ENCODE results near the gene CATSPERD. TPM values are rescaled to one million over a fixed set of nuclear protein-coding genes. Genes with fewer than 3 reads are reported as not detected.

The CATSPERD gene, protein sequence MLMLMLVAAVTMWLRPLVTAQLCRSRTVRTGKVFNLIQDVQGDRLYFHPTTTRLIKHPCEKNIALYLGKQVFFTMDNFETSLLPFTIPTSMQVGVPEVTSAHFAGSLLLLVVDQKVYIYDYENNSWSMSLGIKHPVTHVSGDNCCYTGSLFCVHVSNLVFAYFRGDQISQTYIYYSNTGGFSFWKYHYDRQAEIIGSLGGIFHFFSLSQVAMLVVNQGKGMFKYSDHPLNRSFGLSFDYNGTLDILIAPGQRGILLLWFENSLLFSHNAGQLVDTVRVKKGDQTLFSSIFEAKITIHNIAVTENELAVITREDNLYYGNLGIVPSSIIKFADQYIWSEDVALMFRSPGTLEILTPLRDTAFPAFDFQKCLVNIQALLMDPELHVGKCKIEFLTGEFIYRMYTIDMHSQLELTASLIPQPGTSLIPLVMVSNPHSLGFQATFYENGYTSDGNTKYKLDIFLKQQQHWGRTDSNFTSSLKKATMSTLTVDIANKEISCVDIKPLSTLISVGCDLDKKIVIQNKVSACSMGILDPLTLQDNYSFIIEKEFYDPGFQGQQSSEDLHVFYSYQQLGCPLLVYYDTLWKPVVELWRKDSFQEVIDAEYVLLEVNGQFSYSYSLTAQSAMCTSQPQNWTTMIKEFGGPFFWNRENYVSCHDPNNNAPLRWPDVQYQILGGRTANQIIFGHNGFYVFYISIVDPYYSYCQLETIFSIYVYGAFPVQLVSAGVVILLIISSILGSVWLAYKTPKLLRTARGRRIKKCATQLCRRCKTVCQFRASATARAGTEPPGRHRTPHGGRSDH
- not detected in 2 replicates for total RNA-seq

DNA sequence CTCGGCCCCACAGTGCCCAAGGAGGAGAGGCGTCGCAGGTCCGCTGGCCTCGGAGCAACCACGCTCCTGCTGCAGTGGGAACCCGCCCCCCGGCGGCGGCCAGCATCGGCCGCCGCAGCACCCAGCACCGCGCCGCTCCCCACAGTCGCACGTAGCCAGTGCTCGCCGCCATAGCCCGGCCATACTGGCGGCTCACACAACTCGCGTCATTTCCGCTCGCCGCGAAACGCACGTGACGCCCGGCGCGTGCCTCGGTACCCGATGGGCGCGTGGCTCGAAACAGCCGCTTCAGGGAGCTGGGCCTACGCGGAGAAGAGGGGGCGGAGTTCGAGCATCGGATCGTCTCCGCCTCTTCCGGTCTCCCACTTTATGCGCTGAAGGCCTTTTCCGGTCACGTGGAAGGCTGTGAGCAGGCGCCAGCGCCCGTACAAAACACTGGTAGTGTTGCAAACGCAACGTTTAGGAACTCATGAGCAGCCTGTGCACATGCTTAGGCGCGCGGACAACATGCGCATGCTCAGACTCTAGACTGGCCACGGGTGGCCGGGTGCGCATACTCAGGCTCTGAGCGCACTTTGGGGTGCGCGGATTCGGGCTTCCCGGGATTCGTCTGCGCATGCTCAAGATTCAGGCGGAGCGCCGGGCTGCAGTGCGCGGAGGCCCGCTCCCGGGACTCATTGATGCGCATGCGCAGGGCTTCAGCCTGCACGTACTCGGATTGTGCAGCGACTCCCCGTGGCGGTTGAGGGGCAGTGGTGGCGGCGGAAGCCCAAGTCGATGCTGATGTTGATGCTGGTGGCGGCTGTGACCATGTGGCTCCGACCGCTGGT, at the start of gene CATSPERD, which contains the start of gene LONP1:
Gene CATSPERD (plus strand): TSS at position 677 of the 830 bp plus-strand sequence. CDS start 101 bp downstream, at position 778.
Gene LONP1 (minus strand): TSS at position 186 of the 830 bp plus-strand sequence. CDS start 14 bp downstream, at position 172.
- Mint-ChIP-seq H3K27ac (peak within 1 kb of the TSS; percentile 97), H3K27me3 (no peaks in the 10 kb centered on the region), H3K9me3 (no peaks in the 10 kb centered on the region), H3K4me3 (peak within 1 kb of the TSS; percentile 97), H3K4me1 (peaks cover 25% of the 10 kb centered on the region), H3K36me3 (ENCODE audit: low read depth) (peaks cover 25% of the 10 kb centered on the region)
- DNase-seq: peak; percentile 99
- intact Hi-C loops (cut with micrococcal nuclease): loop anchor here (1.0 to 10.0 kb wide), 5 partner anchors 30 to 185 kb away; partner anchors contain the start of genes MICOS13, NDUFA11, RPL36 and SAFB

DNA sequence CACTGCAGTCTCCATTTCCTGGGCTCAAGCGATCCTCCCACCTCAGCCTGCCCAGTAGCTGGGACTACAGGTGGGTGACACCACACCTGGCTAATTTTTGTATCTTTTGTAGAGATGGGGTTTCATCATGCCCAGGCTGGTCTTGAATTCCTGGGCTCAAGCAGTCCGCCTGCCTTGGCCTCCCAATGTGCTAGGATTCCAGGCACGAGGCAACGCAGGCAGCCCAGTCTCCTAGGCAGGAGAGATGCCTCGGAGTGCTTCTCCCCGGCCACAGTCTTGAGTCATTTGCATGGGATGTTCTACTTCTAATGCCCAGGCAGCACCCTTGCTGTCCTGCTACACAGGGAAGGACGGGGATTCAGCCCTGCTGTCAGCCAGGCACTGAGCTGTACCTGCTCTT, 48.8 kb upstream of the CATSPERD start:
- no peak overlapping the region for H3K4me3 Mint-ChIP-seq
- no peaks in the 10 kb centered on the region for H3K9me3 Mint-ChIP-seq
- no peaks in the 10 kb centered on the region for H3K4me1 Mint-ChIP-seq
- no peak overlapping the region for H3K27ac Mint-ChIP-seq
- DNase-seq: no peak
- no peaks in the 10 kb centered on the region for H3K27me3 Mint-ChIP-seq
- intact Hi-C loops (cut with micrococcal nuclease): no loop called here
- H3K36me3 Mint-ChIP-seq (ENCODE audit: low read depth): peaks cover 46% of the 10 kb centered on the region

DNA sequence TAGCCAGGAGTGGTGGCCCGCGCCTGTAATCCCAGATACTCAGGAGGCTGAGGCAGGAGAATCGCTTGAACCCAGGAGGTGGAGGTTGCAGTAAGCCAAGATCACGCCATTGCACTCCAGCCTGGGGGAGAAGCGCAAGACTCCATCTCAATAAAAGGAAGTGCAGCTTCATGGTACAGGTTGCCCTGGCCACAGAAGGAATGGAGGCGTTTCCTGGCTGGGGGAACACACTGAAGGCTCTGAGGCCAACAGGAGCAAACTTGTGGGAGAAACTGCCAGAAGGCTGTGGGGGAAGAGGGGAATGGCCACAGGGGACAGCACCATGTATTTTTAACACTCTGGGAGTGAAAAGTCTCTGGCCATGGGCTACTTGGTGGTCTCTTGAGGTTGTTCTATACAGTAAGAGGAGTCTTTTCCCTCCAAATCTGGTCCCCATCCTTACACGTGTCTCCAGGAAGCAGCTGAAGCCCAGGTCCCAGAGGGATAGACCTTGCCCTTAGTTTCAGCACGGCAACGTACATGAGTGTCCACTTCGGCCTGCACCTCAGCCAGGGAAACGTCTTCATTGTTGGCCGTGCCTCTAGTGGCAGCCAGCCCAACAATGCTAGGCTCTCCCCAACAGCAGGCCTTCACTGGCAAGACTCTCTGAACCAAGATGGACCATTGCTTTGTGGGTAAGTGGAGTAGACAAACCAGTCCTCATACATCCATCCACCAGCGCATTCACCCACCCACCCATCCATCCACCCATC, 47.6 kb upstream of the CATSPERD start:
- intact Hi-C loops (cut with micrococcal nuclease): no loop called here
- peak; percentile 57 for DNase-seq
- Mint-ChIP-seq H3K27ac (no peak overlapping the region), H3K9me3 (no peaks in the 10 kb centered on the region), H3K27me3 (no peaks in the 10 kb centered on the region), H3K36me3 (ENCODE audit: low read depth) (peaks cover 34% of the 10 kb centered on the region), H3K4me1 (no peaks in the 10 kb centered on the region), H3K4me3 (no peak overlapping the region)

DNA sequence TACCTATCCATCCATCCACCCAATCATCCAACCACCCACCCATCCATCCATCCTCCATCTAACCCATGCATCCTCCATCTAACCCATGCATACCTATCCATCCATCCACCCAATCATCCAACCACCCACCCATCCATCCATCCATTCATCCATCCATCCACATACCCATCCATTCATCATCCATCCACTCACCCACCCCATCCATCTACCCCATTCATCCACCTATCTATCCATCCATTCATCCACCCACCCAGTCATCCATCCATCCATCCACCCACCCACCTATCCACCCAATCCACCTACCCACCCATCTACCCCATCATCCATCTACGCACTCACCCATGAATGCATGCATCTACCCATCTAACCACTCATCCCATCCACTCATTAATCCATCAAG, 46.7 kb upstream of the CATSPERD start:
- Mint-ChIP-seq H3K27ac (no peak overlapping the region), H3K9me3 (no peaks in the 10 kb centered on the region), H3K4me3 (no peak overlapping the region)

DNA sequence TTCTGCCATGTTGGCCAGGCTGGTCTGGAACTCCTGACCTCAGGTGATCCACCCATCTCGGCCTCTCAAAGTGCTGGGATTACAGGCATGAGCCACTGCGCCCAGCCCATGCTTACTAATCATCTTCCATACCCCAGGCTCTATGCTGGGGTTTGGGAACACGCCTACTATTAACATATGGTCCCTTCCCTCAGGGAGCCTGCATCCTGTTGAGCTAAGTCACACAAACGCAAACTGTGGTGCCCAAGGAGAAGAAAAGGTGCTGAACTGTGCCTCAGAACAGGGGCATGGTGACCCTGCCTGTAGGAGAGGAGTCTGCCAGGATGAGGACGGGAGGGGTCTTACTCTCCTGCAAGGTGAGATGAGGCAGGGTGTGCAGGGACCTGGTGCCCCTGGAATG, 45.7 kb upstream of the CATSPERD start:
- Mint-ChIP-seq H3K9me3 (no peaks in the 10 kb centered on the region), H3K4me3 (no peak overlapping the region), H3K27me3 (no peaks in the 10 kb centered on the region), H3K27ac (no peak overlapping the region), H3K36me3 (ENCODE audit: low read depth) (peaks cover 28% of the 10 kb centered on the region), H3K4me1 (peaks cover 5% of the 10 kb centered on the region)
- intact Hi-C loops (cut with micrococcal nuclease): no loop called here
- DNase-seq: no peak

More for the DNA sequence above, 46.7 kb upstream of the CATSPERD start:
- H3K36me3 Mint-ChIP-seq (ENCODE audit: low read depth): peaks cover 31% of the 10 kb centered on the region
- no peak for DNase-seq
- intact Hi-C loops (cut with micrococcal nuclease): no loop called here
- no peaks in the 10 kb centered on the region for H3K27me3 Mint-ChIP-seq
- H3K4me1 Mint-ChIP-seq: no peaks in the 10 kb centered on the region

DNA sequence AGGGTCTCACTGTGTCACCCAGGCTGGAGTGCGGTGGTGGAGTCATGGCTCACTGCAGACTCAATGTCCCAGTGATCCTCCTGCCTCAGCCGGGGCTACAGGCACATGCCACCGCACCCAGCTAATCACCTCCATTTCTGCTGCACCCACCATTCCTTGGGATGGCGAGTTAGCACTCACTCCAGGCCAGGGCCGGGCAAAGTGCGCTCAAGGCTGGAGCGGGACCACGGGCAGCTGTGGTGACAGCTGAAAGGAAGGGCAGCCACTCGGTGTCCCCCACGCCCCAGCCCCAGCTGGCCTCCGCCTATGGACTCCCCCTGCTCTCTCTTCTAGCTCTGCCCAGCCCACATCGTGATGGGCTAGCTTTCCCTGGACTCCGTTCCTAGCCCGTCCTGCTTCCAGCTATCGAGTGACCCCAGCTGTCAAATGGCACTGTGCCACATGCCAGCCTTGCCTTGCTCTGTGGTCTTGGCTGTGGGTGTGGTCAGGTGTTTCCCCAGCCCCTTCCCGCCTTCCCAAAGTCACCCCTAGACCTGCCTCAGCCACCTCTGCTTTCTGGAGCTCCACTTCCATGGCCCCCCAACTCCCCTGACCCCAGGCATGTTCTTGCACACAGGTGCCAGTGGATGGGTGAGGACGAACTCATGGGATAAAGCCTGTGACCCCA, 44.2 kb upstream of the CATSPERD start:
- Mint-ChIP-seq H3K9me3 (no peaks in the 10 kb centered on the region), H3K27ac (no peak overlapping the region), H3K27me3 (no peaks in the 10 kb centered on the region), H3K36me3 (ENCODE audit: low read depth) (peaks cover 26% of the 10 kb centered on the region), H3K4me1 (peaks cover 9% of the 10 kb centered on the region), H3K4me3 (no peak overlapping the region)
- no peak for DNase-seq
- intact Hi-C loops (cut with micrococcal nuclease): no loop called here

DNA sequence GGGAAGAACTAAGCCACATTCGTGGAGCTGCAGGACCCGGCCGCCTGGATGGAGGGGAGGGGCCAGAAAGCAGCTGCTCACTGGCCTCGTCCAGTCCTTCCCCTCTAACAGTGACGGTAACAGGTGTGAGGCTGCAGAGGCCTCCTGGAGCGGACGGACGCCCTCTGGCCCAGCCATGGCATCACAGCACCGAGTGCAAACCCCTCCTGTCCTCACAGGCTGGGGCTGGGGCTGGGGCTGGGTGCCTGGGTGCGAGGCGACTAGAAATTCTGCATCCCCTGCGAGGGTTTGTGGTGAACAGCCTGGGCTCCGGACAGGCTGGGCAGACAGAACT, 43.7 kb upstream of the CATSPERD start:
- no peak overlapping the region for H3K27ac Mint-ChIP-seq
- intact Hi-C loops (cut with micrococcal nuclease): no loop called here
- DNase-seq: no peak
- H3K4me1 Mint-ChIP-seq: peaks cover 14% of the 10 kb centered on the region
- H3K9me3 Mint-ChIP-seq: no peaks in the 10 kb centered on the region
- H3K36me3 Mint-ChIP-seq (ENCODE audit: low read depth): peaks cover 26% of the 10 kb centered on the region
- H3K4me3 Mint-ChIP-seq: no peak overlapping the region
- no peaks in the 10 kb centered on the region for H3K27me3 Mint-ChIP-seq

DNA sequence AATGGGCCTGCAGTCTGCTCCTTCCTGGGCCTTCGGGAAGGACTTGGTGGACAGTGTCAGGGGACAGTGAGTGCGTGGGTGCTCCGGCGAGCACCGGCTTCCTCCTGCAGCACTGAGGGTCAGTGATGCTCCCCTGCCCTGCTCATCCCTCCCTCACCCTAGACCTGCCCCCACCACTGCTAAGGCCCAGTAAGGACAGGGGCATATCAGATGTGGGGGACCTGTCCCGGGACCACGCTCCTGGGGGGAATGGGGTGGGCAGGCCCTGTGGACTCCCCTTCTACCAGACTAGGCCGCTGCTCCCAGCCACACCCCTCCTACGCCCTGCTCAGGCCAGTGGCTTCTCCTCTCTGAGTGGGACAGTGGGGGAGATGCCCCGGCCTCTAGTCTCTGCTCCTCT, 43.3 kb upstream of the CATSPERD start:
- H3K4me3 Mint-ChIP-seq: no peak overlapping the region
- intact Hi-C loops (cut with micrococcal nuclease): no loop called here
- no peak for DNase-seq
- H3K27me3 Mint-ChIP-seq: peaks cover 4% of the 10 kb centered on the region
- H3K4me1 Mint-ChIP-seq: peaks cover 18% of the 10 kb centered on the region
- H3K36me3 Mint-ChIP-seq (ENCODE audit: low read depth): peaks cover 22% of the 10 kb centered on the region
- no peaks in the 10 kb centered on the region for H3K9me3 Mint-ChIP-seq
- peak overlapping the region; percentile 51 for H3K27ac Mint-ChIP-seq

DNA sequence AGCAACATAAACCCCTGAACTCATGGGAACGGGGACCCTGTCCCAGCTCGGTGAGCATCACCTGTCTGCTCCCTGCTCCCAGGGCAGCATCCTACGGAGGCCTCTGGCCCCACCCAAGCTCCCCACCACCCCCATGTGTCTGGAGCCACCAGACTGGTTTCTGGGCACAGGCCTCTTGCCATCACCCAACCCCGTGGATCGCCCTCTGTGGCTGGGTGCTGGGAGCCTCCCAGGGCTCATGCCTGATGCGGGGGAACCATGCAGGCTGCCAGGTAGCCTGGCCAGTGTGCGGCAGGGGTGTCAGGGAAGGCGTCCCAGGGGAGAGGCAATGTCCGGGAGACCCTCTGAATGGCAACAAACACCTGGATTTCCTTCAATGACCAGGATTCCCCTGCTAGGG, 42.9 kb upstream of the CATSPERD start:
- peaks cover 7% of the 10 kb centered on the region for H3K27me3 Mint-ChIP-seq
- no peak overlapping the region for H3K4me3 Mint-ChIP-seq
- H3K36me3 Mint-ChIP-seq (ENCODE audit: low read depth): peaks cover 21% of the 10 kb centered on the region
- intact Hi-C loops (cut with micrococcal nuclease): no loop called here
- peaks cover 22% of the 10 kb centered on the region for H3K4me1 Mint-ChIP-seq
- H3K27ac Mint-ChIP-seq: no peak overlapping the region
- DNase-seq: no peak
- no peaks in the 10 kb centered on the region for H3K9me3 Mint-ChIP-seq

DNA sequence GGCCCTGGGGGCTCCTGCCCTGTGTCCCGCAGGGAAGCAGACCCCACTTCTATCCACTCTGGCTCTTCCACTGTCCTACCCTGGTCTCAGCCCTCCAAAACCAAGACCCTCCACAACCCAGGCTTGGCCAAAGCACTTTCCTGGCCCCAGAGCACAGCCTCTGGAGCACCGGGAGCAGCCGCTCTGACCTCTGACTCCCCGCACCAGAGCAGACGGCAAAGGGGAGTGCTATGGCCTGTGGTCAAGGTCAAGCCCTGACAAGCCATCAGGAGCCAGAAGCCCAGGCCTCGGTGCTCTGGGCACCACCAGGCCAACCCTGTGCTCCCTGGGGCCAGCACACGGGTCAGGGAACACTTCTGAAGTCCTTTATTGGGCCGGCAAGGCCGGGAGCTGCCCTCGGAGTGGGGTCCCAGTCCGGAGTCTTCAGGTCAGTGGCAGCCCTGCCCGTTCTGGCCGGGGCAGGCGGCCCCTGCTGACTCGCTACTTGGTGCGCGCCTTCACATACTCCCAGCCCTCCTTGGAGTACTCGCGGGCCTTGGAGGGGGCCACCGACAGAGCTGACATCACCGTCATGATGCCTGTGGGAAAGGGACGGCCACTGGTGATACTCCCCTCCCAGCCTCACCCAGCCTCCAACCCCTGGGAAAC, 42.2 kb upstream of the CATSPERD start:
- Mint-ChIP-seq H3K27ac (no peak overlapping the region), H3K4me1 (peaks cover 22% of the 10 kb centered on the region), H3K27me3 (peaks cover 7% of the 10 kb centered on the region), H3K9me3 (no peaks in the 10 kb centered on the region), H3K4me3 (no peak overlapping the region), H3K36me3 (ENCODE audit: low read depth) (peaks cover 15% of the 10 kb centered on the region)
- no peak for DNase-seq
- intact Hi-C loops (cut with micrococcal nuclease): no loop called here

DNA sequence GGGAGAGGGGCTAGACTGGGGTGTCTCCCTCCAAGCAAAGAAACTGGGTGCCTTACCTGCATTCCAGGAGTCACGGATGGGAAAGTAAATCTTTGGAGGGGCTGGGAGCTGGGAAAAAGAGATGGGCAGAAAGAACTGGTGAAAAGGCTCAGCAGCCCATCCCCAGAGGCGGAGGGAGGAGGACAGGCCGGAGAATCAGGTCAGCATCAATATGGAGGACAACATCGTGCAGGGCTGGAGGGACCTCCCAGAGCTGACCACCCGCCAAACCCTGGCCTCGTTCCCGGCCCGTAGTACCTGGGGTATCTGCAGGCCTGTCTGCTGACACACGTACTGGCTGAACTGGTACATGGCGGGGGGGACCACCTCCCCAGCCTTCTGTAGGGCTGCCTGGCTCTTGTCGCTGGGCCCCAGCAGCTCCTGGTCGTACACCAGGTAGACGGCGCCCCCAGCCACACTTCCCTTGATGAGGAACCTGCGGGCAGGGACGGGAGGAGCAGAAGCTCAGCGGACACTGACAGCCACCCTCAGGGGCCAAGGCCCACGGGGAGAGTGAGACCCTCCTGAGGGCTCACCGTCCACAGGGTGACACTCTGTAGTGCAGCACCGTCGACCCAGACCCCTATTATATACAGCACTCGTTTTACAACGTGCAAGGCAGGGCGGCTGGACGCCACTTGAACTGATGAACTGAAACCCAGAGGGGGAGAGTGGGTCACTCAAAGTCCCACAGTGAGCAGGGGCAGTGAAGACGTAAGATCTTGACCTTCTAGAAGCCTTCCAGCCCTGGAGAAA, 41.0 kb upstream of the CATSPERD start:
- intact Hi-C loops (cut with micrococcal nuclease): loop anchor here (1.0 to 10.0 kb wide), 5 partner anchors 11 to 955 kb away; partner anchors contain the start of genes CATSPERD, DPP9, LONP1 and RPL36
- Mint-ChIP-seq H3K4me3 (peak overlapping the region; percentile 99), H3K4me1 (peaks cover 22% of the 10 kb centered on the region), H3K9me3 (no peaks in the 10 kb centered on the region), H3K36me3 (ENCODE audit: low read depth) (peaks cover 9% of the 10 kb centered on the region), H3K27ac (peak overlapping the region; percentile 97), H3K27me3 (peaks cover 7% of the 10 kb centered on the region)
- no peak for DNase-seq

Data from activated CD4-positive, alpha-beta T cell treated with anti-CD3 and anti-CD28 coated beads, Interleukin-2, amount 10 ng/mL, durations not matched to agents 24 days and 14 days (primary cell).